ENCODE results near the gene NOC2L.

DNA sequence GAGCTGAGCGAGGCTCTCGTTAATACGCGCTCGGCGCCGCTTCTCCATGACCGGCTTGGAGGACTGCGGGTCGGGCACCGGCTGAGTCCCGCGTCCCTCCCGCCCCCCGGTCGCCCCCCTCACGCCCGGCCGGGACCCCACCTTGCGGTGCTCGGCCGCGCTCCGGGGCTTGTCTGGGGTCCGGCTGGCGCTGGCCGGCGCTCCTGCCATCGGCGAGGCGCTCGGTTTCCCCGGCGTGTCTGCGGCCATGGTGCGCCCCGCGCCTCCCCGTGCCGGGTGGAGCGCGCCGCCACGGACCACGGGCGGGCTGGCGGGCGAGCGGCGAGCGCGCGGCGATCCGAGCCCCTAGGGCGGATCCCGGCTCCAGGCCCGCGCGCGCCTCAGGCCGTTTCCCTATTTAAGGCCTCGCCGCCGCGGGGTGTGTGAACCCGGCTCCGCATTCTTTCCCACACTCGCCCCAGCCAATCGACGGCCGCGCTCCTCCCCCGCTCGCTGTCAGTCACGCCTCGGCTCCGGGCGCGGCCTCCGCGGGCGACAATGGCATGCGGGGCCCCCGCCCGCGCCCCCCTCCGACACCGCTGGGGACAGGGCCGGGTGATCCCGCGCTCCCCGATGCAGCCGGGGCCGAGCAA lies 40.8 kb upstream of the NOC2L start, which contains the start of gene HES4:
- TF ChIP-seq, protein P1, sequence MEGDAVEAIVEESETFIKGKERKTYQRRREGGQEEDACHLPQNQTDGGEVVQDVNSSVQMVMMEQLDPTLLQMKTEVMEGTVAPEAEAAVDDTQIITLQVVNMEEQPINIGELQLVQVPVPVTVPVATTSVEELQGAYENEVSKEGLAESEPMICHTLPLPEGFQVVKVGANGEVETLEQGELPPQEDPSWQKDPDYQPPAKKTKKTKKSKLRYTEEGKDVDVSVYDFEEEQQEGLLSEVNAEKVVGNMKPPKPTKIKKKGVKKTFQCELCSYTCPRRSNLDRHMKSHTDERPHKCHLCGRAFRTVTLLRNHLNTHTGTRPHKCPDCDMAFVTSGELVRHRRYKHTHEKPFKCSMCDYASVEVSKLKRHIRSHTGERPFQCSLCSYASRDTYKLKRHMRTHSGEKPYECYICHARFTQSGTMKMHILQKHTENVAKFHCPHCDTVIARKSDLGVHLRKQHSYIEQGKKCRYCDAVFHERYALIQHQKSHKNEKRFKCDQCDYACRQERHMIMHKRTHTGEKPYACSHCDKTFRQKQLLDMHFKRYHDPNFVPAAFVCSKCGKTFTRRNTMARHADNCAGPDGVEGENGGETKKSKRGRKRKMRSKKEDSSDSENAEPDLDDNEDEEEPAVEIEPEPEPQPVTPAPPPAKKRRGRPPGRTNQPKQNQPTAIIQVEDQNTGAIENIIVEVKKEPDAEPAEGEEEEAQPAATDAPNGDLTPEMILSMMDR (IDR thresholded peaks at IDR 0.05): no peak
- TF ChIP-seq POLR2A (IDR thresholded peaks at IDR 0.05; ENCODE audit: low read length) (peak; percentile 86), POLR2AphosphoS2 (conservative IDR thresholded peaks at IDR 0.05; ENCODE audit: low read length) (no peak), JUN (IDR thresholded peaks at IDR 0.05) (no peak), MAZ (IDR thresholded peaks at IDR 0.05; ENCODE audit: borderline replicate concordance, low read depth, low read length) (no peak), EP300 (IDR thresholded peaks at IDR 0.05) (no peak), RNF2 (IDR thresholded peaks at IDR 0.05; ENCODE audit: borderline replicate concordance, low read depth) (no peak), ZFP36 (IDR thresholded peaks at IDR 0.05; ENCODE audit: borderline replicate concordance, partially characterized antibody) (no peak), SMC3 (IDR thresholded peaks at IDR 0.05) (no peak), MAFK (IDR thresholded peaks at IDR 0.05; ENCODE audit: partially characterized antibody) (no peak)
- TF ChIP-seq, protein P2, sequence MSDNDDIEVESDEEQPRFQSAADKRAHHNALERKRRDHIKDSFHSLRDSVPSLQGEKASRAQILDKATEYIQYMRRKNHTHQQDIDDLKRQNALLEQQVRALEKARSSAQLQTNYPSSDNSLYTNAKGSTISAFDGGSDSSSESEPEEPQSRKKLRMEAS (IDR thresholded peaks at IDR 0.05): no peak

Measured in A549 (cell line).